ENCODE measurements around the gene SRPK2. TPM values are rescaled to one million over a fixed set of nuclear protein-coding genes. Genes with fewer than 3 reads are reported as not detected.

Gene SRPK2
- total and polyA plus RNA-seq, 2 of the 13 experiments (the other 11 are each of a cell fraction or from before 2014, with no cell fraction given) = 10.1 to 22.3 TPM

GRCh38 chr7:105389088-105389650 lies 448 bp upstream of the SRPK2 start (continued):
- TF ChIP-seq SIN3A (IDR thresholded peaks at IDR 0.05; ENCODE audit: borderline replicate concordance, low read depth, low read length) (no peak), HOXA5 (CRISPR knock-in tag; IDR thresholded peaks at IDR 0.05) (no peak), ZNF44 (CRISPR knock-in tag; IDR thresholded peaks at IDR 0.05) (no peak), NCOA1 (CRISPR knock-in tag; IDR thresholded peaks at IDR 0.05) (no peak), ZZZ3 (CRISPR knock-in tag; IDR thresholded peaks at IDR 0.05; ENCODE audit: borderline replicate concordance) (no peak), MLXIP (CRISPR knock-in tag; IDR thresholded peaks at IDR 0.05; ENCODE audit: borderline replicate concordance) (no peak), ZNF724P (CRISPR knock-in tag; IDR thresholded peaks at IDR 0.05; ENCODE audit: borderline replicate concordance) (no peak), AHDC1 (CRISPR knock-in tag; IDR thresholded peaks at IDR 0.05; ENCODE audit: borderline replicate concordance) (no peak), HNF1A (IDR thresholded peaks at IDR 0.05; ENCODE audit: low read depth) (no peak), HNF1A (CRISPR knock-in tag; IDR thresholded peaks at IDR 0.05; ENCODE audit: borderline replicate concordance) (no peak), SNAPC4 (CRISPR knock-in tag; IDR thresholded peaks at IDR 0.05) (no peak)

All from HepG2 (cell line).